HepG2 (cell line): ENCODE results near the gene VEGFB. TPM values are rescaled to one million over a fixed set of nuclear protein-coding genes. Genes with fewer than 3 reads are reported as not detected.

ENCODE experiments used
- AHR ChIP-seq: IDR thresholded peaks from 2 replicates; pipeline ENCODE4 v1.6.1; 2018; ENCODE audit warnings: missing genetic modification reagents, missing compliant biosample characterization
- ATF6 ChIP-seq: sonication (generic); formaldehyde crosslinking; conservative IDR thresholded peaks from 2 replicates; pipeline ENCODE4 v1.4.0; 2020; ENCODE audit warnings: missing genetic modification reagents
- DDIT3 ChIP-seq: sonication (generic); formaldehyde crosslinking; IDR thresholded peaks from 2 replicates; pipeline ENCODE4 v1.4.0; 2020; ENCODE audit warnings: mild to moderate bottlenecking, missing genetic modification reagents
- E2F1 ChIP-seq: sonication (generic); formaldehyde crosslinking; IDR thresholded peaks from 2 replicates; pipeline ENCODE4 v1.5.0; 2020; ENCODE audit warnings: missing genetic modification reagents
- FIP1L1 ChIP-seq: fragments of 200-400 bp; formaldehyde crosslinking; IDR thresholded peaks from 2 replicates; pipeline ENCODE4 v1.6.1; 2018; ENCODE audit warnings: low read depth, mild to moderate bottlenecking, low read length, moderate library complexity, borderline replicate concordance; ENCODE audit not compliant: insufficient read depth
- GZF1 ChIP-seq: sonication (generic); formaldehyde crosslinking; IDR thresholded peaks from 2 replicates; pipeline ENCODE4 v1.5.1; 2020; ENCODE audit warnings: mild to moderate bottlenecking, missing genetic modification reagents
- HDAC1 ChIP-seq: sonication (generic); formaldehyde crosslinking; IDR thresholded peaks from 2 replicates; pipeline ENCODE4 v1.5.1; 2020; ENCODE audit warnings: mild to moderate bottlenecking, missing genetic modification reagents
- HOXA9 ChIP-seq: sonication (generic); formaldehyde crosslinking; IDR thresholded peaks from 2 replicates; pipeline ENCODE4 v1.8.1; 2022; ENCODE audit warnings: missing genetic modification reagents, mild to moderate bottlenecking, moderate library complexity, borderline replicate concordance
- MXD4 ChIP-seq: IDR thresholded peaks from 2 replicates; pipeline ENCODE4 v1.6.1; 2016; ENCODE audit warnings: mild to moderate bottlenecking, missing biosample characterization, missing genetic modification reagents
- NFE2L1 ChIP-seq: sonication (generic); formaldehyde crosslinking; IDR thresholded peaks from 2 replicates; pipeline ENCODE4 v1.4.0; 2020; ENCODE audit warnings: missing genetic modification reagents, mild to moderate bottlenecking, borderline replicate concordance
- NR1H2 ChIP-seq: sonication (generic); formaldehyde crosslinking; IDR thresholded peaks from 2 replicates; pipeline ENCODE4 v1.8.1; 2022; ENCODE audit warnings: low read depth, missing genetic modification reagents, borderline replicate concordance
- NR2F1 ChIP-seq, 2 experiments: fragments of 450-650 bp in 1 of 2; formaldehyde crosslinking in 1 of 2; IDR thresholded peaks; 2 replicates each; pipeline versions ENCODE4 v1.5.0 to v1.6.1; 2016 to 2020; ENCODE audit warnings: mild to moderate bottlenecking in 1 of 2, missing compliant biosample characterization in 1 of 2, missing genetic modification reagents in 1 of 2, moderate library complexity in 1 of 2
- PAXIP1 ChIP-seq: sonication (generic); formaldehyde crosslinking; conservative IDR thresholded peaks from 2 replicates; pipeline ENCODE4 v1.4.0; 2020; ENCODE audit warnings: mild to moderate bottlenecking, missing genetic modification reagents, moderate library complexity
- RCOR2 ChIP-seq: IDR thresholded peaks from 2 replicates; pipeline ENCODE4 v1.6.1; 2016; ENCODE audit warnings: missing biosample characterization, missing genetic modification reagents
- SMARCE1 ChIP-seq: fragments of 450-650 bp; IDR thresholded peaks from 2 replicates; pipeline ENCODE4 v1.6.1; 2017; ENCODE audit warnings: borderline replicate concordance
- ZBTB8A ChIP-seq: sonication (generic); formaldehyde crosslinking; IDR thresholded peaks from 2 replicates; pipeline ENCODE4 v1.4.0; 2020; ENCODE audit warnings: mild to moderate bottlenecking, low read depth, missing genetic modification reagents, borderline replicate concordance
- ZMYM2 ChIP-seq: sonication (generic); formaldehyde crosslinking; IDR thresholded peaks from 2 replicates; pipeline ENCODE4 v1.8.0; 2022; ENCODE audit warnings: mild to moderate bottlenecking, missing genetic modification reagents
- ZNF160 ChIP-seq: sonication (generic); formaldehyde crosslinking; IDR thresholded peaks from 2 replicates; pipeline ENCODE4 v1.8.0; 2022; ENCODE audit warnings: mild to moderate bottlenecking, inconsistent platforms, missing genetic modification reagents
- ZNF546 ChIP-seq: sonication (generic); formaldehyde crosslinking; conservative IDR thresholded peaks from 2 replicates; pipeline ENCODE4 v1.8.1; 2023; ENCODE audit warnings: mild to moderate bottlenecking, missing genetic modification reagents
- ZNF567 ChIP-seq: sonication (generic); formaldehyde crosslinking; IDR thresholded peaks from 2 replicates; pipeline ENCODE4 v1.8.1; 2023; ENCODE audit warnings: mild to moderate bottlenecking, missing genetic modification reagents, borderline replicate concordance
- ZNF598 ChIP-seq: sonication (generic); formaldehyde crosslinking; IDR thresholded peaks from 2 replicates; pipeline ENCODE4 v1.5.1; 2020; ENCODE audit warnings: mild to moderate bottlenecking, missing genetic modification reagents, borderline replicate concordance
- ZNF747 ChIP-seq: sonication (generic); formaldehyde crosslinking; IDR thresholded peaks from 2 replicates; pipeline ENCODE4 v1.8.1; 2023; ENCODE audit warnings: missing genetic modification reagents, mild to moderate bottlenecking, borderline replicate concordance
- ZNF777 ChIP-seq: sonication (generic); formaldehyde crosslinking; IDR thresholded peaks from 2 replicates; pipeline ENCODE4 v1.4.0; 2020; ENCODE audit warnings: missing genetic modification reagents
- polyA plus RNA-seq, 8 experiments: library from polyadenylated mRNA; depleted of rRNA in 3 of 8; stranded (reverse) in 7 of 8; unstranded in 1 of 8; fragments of >200 nt; fragmentation: Illumina TruSeq in 4 of 8; extraction: Trizol in 4 of 8; gene quantifications; 2 replicates each; pipeline versions ENCODE4 v1.2.1 to v1.2.3, GENCODE V29; 2011 to 2016; ENCODE audit warnings: low read depth in 4 of 8, missing spikeins in 1 of 8, mixed read lengths in 1 of 8; ENCODE audit not compliant: insufficient read depth in 1 of 8
- total RNA-seq, 5 experiments: library from RNA; depleted of rRNA; stranded (reverse); fragments of >200 nt; fragmentation: Illumina TruSeq; extraction: Trizol; gene quantifications; 2 replicates each; pipeline ENCODE4 v1.2.3, GENCODE V29; 2016; ENCODE audit warnings: low read depth in 1 of 5

VEGFB gene
- total and polyA plus RNA-seq, 2 of the 13 experiments (the other 11 are each of a cell fraction or from before 2014, with no cell fraction given): 9.0 to 11.3 TPM

DNA sequence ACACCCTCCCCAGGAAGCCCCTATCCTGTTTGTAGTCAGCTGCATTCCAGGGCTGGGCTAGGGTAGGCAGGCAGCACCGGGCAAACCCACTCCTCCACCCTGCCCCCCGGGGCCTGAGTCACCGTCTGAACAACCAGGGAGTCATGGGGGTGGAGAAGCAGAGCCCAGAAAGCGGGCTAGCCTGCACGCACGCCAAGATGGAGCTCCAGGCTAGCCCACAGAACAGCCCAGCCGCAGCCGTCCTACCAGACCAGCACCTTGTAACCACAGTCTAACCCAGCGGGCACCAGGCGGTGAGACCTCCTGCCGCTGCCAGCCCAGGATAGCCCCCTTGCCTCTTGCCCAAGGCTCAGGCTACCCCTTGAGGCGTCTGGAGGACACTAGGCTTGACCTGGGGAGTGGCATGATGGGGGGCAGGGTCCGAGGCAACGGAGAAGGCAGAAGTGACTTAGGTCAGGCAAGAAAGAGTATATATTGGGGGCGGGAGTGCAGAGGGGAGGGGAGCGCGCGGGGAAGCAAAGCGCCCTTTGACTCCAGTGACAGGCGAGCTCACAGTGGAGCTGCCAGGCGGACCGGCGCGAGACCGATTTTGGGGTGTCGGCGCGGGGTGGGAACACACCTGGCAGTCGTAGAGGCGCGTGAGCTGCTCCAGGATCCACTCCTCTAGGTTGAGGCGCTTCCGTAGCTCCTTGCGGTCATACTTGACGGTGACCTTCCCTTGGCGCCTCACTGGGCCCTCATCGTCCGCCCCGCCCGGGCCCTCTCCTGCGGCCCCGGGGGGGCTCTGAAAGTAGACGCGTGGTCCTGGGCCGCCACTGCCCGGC is 11.6 kb downstream of the VEGFB start (continued):
- TF ChIP-seq HDAC1 (CRISPR knock-in tag) (peak; percentile 48; the same call in 1 of the 2 replicates), NR2F1 (CRISPR knock-in tag; IDR thresholded peaks at IDR 0.05) (no peak), ZNF546 (CRISPR knock-in tag) (no peak), HOXA9 (no peak), E2F1 (CRISPR knock-in tag) (no peak), ATF6 (CRISPR knock-in tag) (no peak), GZF1 (CRISPR knock-in tag) (no peak), ZNF777 (CRISPR knock-in tag) (no peak; the same call in 1 of the 2 replicates), NFE2L1 (CRISPR knock-in tag) (no peak), ZNF747 (CRISPR knock-in tag) (no peak), PAXIP1 (CRISPR knock-in tag) (0 out of 2 replicates have a peak, but pooled peaks have one; percentile 37), SMARCE1 (no peak), ZMYM2 (CRISPR knock-in tag) (peak; percentile 84), DDIT3 (no peak), ZNF598 (CRISPR knock-in tag) (no peak), RCOR2 (CRISPR knock-in tag) (peak; percentile 13; the same call in 1 of the 2 replicates), NR1H2 (CRISPR knock-in tag) (no peak), FIP1L1 (no peak), ZNF160 (no peak), AHR (CRISPR knock-in tag) (0 out of 2 replicates have a peak, but pooled peaks have one; percentile 18), ZNF567 (CRISPR knock-in tag) (no peak), ZBTB8A (CRISPR knock-in tag) (no peak), MXD4 (no peak)
